GM04504 (cell line): ENCODE results near the gene A2M.

Experiments used
- DNase-seq: peaks from one replicate; pipeline ENCODE4 v3.0.0-alpha.2; 2012; ENCODE audit warnings: low read depth

Gene A2M

DNA sequence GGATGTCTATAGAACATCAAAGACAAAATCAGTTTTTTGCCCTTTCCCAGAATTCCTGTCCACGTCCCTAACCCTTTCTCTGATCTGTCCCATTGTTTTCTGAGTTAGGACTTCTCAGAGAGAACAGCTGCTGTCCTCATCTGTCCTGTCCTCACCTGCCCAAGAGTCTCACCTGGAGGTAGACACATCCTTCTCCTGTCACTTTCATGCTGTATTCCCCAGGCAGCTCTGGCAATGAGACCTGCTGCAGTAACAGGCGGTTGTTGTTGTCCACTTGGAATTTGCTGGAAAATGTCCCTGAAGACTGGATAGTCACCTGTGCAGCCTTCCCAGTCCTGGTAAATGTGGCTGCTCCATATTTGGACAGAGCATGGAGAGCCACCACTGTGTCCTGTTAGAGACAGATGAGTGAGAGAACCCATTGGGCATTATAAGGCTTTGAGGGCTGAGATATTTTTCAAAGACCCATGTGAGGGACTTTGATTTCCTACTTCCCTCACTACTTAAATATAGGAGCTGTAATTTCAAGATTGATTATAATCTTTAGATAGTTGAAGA, 43.2 kb downstream of the A2M start:
- no peak for DNase-seq

DNA sequence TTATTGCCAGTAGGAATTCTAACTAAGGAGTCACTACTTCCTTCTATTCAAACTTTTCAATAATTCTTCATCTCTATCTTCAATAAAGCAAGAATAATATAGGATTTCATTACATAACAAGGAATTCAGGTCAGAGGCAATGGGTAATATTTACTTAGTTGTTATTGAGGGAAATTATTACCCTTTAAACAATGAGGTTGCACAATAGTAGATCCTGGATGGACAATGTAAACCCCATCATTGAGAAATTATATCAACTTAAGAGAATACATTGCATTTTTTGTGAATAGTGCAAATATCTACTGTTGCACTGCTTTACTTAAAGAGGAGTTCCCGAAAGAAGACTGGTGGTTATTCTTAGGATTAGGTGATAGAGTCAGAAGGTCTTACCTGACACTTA, 43.8 kb downstream of the A2M start:
- no peak for DNase-seq

DNA sequence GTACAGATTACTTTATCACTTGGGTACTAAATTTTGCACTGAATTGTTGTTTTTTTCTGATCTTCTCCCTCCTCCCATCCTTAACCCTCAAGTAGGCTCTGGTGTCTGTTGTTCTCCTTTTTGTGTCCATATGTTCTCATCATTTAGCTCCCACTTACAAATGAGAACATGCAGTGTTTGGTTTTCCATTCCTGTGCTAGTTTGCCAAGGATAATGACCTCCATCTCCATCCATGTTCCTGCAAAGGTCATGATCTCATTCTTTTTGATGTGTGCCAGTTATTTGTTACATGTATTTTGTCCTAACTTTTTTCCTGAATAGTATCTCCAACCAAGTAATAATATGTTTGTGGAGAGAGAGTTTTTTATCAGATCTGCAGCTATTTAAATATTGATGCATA, 44.2 kb downstream of the A2M start:
- DNase-seq = no peak

DNA sequence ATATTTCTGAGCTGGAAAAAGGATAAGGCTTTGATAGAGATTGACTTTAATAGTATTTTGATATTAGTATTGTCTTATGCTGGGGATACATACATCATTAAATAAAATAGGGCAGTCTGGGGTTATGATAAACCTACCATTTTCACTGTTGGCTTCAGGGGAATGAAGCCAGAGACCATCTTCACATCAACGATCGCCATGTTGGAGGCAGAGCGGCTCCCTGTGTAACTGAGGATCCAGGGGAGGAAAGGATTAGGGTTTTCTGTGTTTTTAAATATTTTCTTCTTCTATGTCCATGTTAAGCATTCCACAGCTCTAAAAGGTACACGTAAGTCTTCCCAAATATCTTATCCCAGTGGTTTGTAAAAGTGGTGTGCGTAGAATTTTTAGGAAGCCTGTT, 45.4 kb downstream of the A2M start:
- DNase-seq = no peak

DNA sequence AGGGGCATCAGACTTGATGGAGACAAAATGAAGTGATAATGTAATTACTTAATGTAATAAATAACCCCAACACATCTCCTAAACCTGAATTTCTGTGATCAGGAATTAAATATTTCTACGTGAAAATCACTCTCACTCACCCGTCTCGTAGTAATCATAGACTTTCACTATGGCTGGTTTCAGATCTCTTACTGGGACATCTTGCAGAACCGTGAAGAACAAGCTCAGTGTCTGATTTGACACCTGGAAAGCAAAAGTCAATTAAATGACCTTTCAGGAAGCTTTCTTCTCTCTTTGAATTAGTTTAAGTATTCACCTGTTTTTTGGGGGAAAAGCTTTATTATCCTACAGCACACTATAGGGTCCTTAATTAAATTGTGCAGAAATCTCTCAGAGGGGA, 47.1 kb downstream of the A2M start:
- DNase-seq = no peak

DNA sequence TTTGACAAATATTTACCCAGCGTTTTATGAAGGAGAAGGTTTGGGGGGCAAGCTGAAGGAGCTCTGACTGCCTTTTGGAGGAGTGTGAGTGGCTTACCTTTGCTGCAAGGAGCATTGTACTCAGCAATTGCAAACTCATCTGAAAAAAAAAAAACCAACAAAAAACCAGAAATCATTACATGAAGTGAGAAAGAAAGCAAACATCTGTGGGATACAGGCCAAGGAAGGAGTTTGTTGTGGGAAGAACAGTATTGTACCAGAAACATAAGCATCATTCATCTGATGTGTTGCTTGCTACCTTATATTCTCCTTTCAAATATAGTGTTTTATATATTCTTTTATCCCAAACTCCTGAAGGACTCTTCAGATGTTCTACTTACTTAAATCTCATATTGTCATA, 47.6 kb downstream of the A2M start:
- DNase-seq = no peak

DNA sequence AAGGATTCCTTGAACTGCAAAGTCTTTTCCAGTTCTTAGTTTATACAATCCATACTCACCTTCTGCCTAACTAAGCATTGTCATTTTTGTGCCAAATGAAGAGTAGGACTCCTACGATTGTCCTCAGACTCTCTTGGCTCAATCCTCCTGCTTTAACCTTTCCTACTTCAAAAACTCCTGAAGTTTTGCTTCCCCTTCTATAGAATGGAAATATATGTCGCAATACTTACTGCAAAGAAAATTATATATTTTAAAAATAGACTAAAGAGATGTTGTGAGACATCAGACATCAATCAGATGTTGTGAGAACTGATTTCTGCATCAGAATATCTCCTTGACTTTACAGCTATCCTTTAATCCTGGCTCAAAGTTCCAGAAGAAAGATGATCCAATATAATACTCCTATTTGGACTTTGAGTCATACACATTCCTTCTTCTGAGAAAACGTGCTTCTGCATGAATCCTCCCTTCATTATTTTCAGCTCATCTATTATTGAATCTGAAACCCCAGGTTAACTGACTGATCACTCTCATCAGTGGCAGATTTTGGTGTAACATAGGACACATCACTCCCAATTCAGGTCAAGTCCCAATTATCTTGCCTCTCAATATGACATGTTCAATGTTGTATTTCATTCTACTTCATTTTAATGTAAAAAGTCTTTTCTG, 48.8 kb downstream of the A2M start:
- no peak for DNase-seq

DNA sequence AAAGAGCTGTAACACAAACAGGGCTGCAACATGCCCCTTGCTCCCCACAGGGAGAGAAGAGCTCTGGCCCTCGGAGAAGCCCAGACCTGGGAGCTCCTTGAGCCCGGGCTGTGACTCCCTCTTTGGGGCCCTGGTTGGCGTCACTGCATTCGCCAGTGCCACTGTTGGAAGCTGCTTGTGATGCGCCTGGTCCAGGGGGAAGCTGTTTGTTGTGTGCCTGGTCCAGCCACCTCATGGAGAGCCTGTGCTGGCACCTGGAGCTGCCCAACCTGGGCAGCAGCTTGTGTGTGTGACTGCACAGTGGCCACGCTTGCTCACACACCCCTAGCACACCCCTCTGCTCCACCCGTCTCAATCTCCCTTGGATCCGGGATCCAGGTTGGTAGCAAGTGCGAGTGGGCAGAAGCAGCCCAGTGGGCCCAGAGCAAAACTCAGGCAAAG, 49.5 kb downstream of the A2M start:
- DNase-seq = no peak

DNA sequence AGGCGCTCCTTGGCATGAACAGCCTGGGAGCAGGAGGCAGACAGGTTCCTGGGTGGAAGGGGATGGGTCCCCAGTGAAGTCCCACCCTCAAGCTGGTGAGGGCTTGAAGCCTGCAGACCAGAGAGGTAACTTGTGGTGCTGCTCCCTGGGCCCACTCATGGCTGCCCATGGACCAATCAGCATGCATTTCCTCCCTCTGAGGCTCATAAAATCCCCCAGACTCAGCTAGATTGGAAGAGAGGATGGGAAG, 50.2 kb downstream of the A2M start:
- DNase-seq = no peak

DNA sequence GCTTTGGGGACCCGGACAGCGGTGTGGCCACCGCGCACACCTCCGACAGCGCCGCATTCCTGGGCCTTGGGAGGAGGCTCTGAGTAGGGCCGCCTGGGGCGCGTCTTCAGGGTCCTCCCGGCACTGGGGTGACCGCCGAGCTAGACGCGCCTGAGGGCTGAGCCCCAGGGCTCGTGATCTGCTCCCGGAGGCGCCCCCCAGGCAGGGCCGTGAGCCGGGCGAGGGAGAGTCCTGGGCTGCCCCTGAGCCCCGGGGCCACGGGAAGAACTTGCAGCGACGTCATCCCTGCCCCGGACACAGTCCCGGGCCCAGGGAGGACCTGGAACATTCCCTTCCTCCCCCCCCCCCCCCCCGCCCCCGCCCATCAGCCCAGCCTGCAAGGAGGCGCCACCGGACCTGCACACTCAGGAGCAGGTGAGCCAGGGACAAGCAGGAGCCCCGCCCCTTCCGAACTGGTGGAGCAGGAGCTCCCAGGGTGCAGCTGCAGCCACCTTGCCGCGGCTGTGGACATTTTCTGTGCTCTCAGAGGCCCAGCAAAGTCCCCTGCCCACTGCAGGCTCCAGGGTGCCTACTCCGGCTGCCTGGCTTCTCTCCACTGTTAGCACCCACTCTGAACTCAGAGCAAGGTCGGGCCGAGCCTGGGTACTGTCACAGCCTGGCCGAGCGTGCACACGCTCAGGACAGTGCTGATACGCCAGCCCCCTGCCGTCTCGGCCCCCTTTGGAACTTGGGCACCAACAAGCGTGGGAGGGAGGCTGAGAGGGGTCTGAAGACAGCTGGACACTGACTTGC, 50.7 kb downstream of the A2M start:
- DNase-seq = no peak

DNA sequence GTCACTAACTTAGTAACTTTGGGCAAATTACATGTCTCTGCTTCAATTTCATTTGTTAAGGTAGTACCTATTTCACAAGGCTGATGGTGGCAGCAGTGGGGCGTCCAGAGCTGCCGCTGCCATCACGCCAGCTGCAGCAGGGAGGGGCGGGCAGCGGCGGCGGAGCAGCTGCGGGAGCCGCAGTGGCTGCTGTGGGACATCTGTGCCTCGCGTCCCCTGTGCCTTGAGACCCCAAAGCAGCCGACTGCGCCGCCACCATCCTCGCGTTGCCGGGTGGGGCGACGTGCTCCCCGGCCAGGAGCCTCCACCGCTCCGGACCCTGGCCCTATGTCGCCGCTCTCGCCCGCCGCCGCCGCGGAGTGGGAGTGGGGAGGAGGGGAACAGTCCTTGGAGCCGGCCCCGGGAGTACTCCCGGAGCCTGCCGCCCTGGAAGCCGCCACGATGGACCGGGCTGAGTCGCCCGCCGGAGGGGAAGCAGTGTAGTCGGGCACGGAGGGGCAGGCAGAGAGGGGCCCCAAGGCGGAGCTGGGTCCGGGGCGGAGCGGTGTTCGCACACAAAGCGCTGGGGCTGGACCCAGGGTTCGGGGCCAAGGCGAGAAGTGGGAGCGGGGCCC, 51.4 kb downstream of the A2M start:
- no peak for DNase-seq

DNA sequence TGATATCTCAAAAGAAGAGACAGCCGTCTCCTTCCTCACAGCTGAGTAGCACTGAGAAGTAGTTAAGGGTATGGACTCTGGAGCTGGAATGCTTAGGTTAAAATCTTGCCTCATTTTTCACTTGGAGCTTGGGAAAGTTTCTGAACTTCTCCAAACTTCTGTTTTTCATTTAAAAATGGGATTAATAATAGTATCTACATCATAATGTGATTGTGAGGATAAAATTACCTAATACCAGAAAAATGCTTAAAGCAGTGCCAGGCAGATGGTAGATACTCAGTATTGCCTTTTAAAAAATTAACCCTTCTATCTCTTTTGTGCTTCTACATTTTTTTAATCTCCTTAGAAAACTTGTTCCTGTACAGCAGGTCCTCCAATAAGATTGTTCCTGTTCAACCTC, 63.1 kb downstream of the A2M start:
- DNase-seq = no peak

DNA sequence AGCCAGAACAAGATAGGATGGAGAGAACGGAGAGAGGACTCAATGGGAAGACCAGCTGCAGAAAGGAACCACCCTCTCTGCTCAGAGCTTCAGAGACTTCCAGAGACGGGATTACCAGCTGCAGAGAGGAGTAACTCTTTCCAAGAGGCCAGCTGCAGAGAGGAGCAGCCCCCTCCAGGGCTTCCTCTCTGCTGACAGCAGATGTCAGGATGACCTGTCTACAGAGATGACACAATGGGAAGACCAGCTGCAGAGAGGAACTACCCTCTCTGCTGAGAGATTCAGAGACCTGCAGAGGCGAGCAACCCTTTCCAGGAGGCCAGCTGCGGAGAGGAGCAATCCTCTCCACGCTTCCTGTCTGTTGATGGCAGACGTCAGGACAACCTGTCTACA, 64.6 kb downstream of the A2M start:
- no peak for DNase-seq

DNA sequence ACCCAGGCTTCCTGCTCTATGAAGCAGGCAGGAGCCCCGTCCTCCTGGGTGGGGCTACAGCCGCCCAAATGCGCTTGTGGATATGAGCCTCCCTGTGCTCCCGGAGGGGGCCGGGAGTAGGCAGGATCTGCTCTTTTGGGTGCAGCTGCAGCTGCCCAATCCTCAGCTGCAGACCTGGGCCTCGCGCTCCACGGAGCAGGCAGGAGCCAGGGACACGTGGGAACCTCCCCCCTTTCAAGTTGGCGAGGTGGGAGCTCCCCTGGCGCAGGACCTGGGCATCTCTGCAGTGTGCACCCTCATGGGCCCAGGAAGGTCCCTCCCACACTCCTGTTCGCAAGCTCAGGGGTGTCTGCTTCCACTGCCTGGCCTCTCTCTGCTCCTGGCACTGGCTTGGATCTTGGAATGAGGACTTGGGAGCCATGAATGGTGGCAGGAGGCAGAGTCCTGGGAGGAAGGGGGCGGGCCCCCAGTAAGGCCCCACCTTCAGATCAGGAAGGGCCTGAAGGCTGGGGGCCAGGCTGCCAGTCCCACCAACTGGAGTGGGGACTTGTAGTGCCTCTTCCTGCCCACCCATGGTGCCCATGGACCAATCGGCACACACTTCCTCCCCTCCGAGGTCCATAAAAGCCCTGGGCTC, 65.1 kb downstream of the A2M start:
- no peak for DNase-seq

DNA sequence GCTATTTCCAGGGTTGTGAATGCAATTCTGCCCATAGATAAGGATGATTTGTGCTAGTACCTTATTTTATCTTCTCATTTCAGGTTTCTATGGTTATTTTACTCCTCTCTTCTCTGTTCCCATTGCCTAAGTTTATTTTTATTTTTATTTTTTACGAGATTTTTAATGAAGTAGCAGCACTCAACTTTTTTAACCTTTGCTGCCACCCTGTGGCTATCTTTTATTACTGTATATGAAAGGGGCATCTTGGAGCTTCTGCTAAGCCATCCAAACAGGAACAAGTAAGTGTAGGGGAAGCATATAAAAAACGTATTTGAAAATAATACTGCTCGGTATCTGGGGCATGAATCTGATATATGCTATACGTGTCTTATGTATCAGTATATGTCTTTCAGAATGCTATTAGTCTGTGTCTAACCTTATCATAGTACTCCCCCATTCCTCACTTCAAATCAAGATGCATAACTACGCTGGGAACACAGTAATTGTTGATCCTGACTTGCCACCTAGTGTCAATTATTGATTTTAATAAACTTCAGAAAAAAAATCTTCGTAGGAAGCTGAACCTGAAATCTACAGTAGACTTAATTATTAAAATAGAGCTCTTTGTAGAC, 66.1 kb downstream of the A2M start:
- no peak for DNase-seq

DNA sequence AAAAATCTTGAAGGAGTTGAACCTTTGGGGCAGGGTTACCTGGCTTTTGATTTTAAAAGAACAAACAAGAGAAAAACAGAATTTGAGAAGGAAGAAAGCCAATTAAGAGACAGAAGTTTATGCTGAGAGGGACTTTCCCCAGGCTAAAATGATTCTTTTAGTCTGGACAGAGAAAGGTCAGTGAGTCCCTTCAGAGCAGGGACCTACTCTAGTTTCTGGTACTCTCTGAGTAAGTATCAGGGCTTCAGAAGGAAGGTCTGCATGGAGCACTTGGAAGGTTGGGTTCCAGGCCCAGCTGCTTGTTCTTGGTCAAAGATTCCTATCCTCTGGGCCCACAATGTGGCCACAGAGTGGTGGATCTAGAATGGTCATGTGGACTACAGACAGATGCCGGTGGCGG, 66.8 kb downstream of the A2M start:
- no peak for DNase-seq

DNA sequence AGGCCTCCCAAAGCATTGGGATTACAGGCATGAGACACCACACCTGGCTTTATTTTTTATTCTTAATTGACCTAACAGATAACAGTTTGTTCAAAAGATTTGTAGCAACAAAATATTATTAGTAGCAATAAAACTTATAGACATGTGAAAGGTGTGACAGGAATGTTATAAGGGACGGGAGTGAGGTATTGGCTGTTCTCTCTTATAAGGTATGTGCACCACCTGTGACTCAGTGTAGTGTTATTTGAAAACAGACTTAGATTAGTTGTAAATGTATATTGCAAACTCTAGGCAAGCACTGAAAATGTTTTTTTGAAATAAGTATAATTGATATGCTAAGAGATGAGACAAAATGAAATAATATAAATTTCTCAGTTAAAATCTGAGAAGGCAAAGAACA, 68.6 kb downstream of the A2M start:
- no peak for DNase-seq

DNA sequence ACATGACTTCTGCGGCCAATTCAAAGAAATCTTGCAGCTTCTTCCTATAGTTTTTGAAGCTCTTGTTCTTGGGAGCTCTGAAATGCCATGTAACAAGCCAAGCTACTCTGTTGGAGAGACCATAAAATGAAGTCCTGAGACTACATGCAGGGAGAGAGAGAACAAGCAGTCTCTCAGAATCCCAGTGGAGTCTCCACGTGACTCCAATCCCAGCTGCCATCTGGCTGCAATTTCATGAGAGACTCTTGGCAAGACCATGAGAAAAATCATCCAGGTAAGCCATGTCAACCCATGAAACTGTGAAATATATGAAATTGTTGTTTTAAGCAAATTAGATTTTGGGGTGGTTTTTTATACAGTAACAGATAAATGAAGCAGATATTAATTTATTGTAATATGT, 72.0 kb downstream of the A2M start:
- DNase-seq = no peak

DNA sequence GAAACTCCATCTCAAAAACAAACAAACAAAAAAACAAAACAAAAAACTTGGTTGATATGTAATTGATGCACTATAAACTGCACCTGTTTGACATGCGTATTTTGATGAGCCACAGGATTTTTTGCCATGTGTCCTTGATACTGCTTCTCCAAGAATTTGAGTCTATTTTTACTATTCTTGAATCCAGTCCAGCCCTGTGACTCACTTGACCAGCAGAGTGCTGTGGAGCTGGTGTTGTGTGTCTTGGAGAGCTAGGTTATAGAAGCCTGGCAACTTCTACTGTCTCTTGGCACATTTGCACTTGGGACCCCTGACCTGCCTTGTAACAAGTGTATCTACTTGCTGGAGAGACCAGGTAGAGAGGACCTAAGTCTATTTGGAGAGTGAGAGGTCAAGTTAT, 74.4 kb downstream of the A2M start:
- DNase-seq = no peak

DNA sequence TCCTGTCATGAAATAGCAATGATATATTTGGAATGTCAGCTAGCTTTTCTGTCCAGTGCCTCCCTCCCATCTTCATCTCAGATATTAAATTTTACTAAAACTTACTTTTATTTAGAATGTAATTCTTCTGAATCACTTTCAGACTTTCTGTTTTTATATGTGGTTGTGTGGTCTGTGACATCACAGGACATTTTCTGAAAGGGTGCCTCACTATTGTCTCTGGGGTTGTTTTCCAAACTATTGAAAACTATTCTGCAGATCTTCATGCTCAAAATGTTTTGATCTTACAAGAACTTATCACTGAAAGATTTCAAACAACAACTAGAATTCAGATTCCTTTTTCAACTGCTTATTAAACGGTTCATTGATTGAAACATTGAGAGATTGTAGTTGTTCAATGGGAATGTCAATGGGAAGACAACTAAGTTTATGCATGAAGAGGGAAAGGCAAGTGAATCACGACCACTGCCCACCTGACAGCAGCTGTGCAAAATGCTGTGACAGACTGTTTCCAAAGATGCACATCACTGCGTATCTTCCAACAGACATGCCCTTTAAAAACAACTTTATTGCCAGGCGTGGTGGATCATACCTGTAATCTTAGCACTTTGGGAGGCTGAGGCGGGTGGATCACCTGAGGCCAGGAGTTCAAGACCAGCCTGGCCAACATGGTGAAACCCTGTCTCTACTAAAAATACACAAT, 75.1 kb downstream of the A2M start:
- DNase-seq = no peak

DNA sequence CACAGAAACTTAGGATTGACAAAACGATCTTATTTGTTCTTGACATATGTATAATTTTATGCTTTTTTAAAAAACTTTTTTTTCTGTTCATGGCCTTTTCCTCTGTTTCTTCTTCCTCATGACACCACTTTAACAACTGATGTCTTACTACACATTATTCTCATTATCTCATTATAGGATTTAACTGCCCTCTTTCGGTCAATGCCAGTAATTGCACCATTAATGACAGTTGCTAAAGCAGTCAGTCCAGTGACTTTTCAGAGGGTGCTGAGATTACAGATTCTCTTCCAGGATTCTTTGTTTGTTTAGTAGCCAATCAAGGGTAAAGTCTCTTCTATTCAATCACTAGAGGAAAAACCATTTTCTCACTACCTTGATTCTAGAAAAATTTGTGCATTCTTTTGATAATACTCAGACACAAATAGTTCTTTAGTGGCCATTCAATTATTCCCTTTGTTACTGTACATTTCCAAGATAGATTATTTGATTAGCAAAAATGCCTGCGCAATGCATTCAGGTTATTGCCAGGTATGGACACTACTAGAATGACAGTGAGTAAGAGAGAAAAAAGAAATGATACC, 76.2 kb downstream of the A2M start:
- peak; percentile 9 for DNase-seq

DNA sequence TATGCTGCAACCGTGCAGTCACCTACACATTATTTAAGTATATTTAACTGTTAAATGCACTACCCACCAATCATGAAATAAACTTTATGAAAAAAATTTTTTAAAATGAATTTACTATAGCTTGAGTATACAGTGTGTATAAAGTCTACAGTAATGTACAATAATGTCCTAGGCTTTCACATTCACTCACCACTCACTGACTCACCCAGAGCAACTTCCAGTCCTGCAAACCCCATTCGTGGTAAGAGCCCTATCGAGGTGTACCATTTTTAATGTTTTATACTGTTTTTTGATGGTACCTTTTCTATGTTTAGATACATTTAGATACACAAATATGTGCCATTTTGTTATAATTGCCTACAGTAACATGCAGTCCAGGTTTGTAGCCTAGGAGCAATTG, 78.3 kb downstream of the A2M start:
- DNase-seq = no peak
